ENCODE measurements around the gene MARCHF10. TPM values are rescaled to one million over a fixed set of nuclear protein-coding genes. Genes with fewer than 3 reads are reported as not detected.
A peak's percentile ranks its signal among the peaks of the same experiment; 100 is the strongest.

Gene MARCHF10, protein sequence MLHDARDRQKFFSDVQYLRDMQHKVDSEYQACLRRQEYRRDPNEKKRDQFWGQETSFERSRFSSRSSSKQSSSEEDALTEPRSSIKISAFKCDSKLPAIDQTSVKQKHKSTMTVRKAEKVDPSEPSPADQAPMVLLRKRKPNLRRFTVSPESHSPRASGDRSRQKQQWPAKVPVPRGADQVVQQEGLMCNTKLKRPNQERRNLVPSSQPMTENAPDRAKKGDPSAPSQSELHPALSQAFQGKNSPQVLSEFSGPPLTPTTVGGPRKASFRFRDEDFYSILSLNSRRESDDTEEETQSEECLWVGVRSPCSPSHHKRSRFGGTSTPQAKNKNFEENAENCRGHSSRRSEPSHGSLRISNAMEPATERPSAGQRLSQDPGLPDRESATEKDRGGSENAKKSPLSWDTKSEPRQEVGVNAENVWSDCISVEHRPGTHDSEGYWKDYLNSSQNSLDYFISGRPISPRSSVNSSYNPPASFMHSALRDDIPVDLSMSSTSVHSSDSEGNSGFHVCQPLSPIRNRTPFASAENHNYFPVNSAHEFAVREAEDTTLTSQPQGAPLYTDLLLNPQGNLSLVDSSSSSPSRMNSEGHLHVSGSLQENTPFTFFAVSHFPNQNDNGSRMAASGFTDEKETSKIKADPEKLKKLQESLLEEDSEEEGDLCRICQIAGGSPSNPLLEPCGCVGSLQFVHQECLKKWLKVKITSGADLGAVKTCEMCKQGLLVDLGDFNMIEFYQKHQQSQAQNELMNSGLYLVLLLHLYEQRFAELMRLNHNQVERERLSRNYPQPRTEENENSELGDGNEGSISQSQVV
- polyA plus RNA-seq (2012; ENCODE audit: insufficient read depth, insufficient read length, low read depth) = not detected

DNA sequence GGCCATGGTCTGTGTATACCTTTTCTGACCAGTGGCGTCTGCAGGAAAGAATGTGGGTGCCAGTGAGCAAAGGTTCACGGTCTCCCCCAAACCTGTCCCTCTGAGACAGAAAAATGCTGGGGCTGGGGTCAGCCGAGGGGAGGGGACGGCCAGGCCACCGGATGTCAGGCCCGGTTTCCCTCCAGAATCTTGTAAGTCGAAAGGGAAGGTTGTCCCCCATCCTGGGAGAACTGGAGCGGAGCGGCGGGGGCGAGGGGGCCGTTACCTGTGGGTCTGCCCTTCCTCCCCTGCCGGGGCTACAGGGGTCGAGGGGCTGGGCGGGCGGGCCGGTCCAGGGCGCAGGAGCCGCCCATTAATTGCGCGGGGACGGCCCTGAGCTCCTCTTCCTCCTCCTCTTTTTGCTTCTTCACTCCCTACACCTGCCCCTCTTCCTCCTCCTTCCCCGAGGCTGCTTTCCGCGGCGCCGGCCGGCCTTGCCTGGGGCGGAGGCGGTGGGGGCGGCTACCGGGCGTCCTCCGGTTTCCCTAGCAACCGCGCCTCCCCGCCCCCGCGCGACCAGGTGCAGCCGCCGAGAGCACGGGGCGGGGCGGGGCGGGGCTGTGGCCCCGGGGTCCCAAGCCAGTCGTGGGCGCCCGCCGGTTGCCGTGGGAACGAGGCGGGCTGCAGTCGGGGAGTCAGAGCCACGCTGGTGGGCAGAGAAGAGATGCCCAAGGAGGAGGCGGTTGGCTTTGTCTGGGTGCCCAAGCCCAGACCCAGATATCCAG lies at the start of gene MARCHF10:
Gene MARCHF10 (minus strand): TSS at position 503 of the 764 bp plus-strand sequence. CDS start 6,579 bp downstream, outside the sequence.
- no peaks in the 10 kb centered on the region for H3K27me3 ChIP-seq
- H3K9me3 ChIP-seq = no peaks in the 10 kb centered on the region
- H3K4me1 ChIP-seq = peaks cover 13% of the 10 kb centered on the region; the same call in 1 of the 2 replicates
- H3K36me3 ChIP-seq = no peaks in the 10 kb centered on the region; the same call in 1 of the 2 replicates
- DNase-seq = peak; percentile 85
- TF ChIP-seq, protein P1, sequence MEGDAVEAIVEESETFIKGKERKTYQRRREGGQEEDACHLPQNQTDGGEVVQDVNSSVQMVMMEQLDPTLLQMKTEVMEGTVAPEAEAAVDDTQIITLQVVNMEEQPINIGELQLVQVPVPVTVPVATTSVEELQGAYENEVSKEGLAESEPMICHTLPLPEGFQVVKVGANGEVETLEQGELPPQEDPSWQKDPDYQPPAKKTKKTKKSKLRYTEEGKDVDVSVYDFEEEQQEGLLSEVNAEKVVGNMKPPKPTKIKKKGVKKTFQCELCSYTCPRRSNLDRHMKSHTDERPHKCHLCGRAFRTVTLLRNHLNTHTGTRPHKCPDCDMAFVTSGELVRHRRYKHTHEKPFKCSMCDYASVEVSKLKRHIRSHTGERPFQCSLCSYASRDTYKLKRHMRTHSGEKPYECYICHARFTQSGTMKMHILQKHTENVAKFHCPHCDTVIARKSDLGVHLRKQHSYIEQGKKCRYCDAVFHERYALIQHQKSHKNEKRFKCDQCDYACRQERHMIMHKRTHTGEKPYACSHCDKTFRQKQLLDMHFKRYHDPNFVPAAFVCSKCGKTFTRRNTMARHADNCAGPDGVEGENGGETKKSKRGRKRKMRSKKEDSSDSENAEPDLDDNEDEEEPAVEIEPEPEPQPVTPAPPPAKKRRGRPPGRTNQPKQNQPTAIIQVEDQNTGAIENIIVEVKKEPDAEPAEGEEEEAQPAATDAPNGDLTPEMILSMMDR (IDR thresholded peaks at IDR 0.05; ENCODE audit: low read depth, low read length) = no peak
- peak within 1 kb of the TSS; percentile 46 for H3K4me3 ChIP-seq (ENCODE audit: low read depth, low read length)

DNA sequence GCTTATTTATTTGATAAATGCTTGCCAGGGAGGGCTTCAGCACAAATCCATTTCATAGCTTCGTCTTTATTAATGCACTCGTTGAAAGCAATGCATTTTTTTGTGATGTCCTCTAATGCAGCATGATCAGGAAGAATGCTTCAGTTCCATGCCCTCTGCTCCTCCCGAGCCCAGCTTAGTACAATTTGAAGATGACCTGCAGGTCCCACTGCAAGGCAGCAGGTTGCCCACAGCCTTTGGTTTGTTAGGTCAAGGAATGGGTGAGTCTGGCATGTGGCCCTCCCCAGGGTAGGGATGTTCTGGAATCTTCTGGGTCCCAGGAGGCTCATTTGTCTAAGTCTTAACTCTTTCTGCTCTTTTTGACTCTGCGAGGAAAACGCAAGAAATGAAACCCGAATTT lies 49.4 kb upstream of the MARCHF10 start:
- no peak for DNase-seq
- Histone ChIP-seq H3K27me3 (no peaks in the 10 kb centered on the region), H3K36me3 (no peaks in the 10 kb centered on the region), H3K4me3 (ENCODE audit: low read depth, low read length) (no peak overlapping the region), H3K4me1 (no peaks in the 10 kb centered on the region), H3K9me3 (no peaks in the 10 kb centered on the region)
- TF ChIP-seq, protein P1 (IDR thresholded peaks at IDR 0.05; ENCODE audit: low read depth, low read length) = no peak

DNA sequence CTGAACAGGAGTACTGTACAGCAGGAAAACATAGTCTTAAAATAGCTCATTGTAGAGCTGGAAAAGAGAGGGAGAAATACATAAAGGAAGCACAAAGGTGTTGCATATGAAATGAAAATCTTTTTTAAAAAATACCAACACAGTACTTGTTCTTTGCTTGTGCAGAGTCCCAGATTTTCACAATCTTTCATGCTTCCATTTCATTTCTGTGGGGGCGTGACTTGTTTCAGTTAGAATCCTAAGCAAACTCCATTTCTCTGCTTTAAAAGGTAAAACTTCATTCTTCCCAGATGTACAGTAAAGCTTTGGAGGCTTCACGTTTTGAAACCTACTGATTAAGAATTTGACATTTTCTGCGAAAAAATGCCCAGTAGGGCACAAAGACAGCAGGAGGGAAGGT lies 48.5 kb upstream of the MARCHF10 start:
- no peaks in the 10 kb centered on the region for H3K9me3 ChIP-seq
- no peak overlapping the region for H3K4me3 ChIP-seq (ENCODE audit: low read depth, low read length)
- H3K4me1 ChIP-seq = no peaks in the 10 kb centered on the region
- TF ChIP-seq, protein P1 (IDR thresholded peaks at IDR 0.05; ENCODE audit: low read depth, low read length) = no peak
- no peaks in the 10 kb centered on the region for H3K36me3 ChIP-seq
- H3K27me3 ChIP-seq = no peaks in the 10 kb centered on the region
- no peak for DNase-seq

DNA sequence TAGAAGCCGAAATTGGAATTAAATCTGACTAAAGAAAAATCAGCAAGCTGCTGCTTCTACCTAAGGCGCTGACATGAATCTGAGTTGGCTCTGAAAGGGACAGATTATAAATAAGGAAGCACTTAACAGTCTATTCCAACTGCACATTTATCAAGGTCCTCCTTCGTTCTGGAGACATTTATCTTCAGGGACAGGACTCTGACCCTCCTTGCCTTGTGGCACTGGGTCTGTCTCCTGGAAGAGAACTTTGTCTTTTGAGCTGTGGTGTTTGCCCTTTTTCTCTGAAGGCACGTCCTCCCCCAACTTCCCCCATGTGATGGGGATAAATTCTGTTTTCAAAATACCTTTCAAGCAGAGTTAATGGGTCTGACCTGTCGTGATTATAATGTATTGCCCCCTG lies 47.0 kb upstream of the MARCHF10 start:
- Histone ChIP-seq H3K9me3 (no peaks in the 10 kb centered on the region), H3K4me3 (ENCODE audit: low read depth, low read length) (no peak overlapping the region), H3K36me3 (no peaks in the 10 kb centered on the region), H3K27me3 (no peaks in the 10 kb centered on the region), H3K4me1 (no peaks in the 10 kb centered on the region)
- DNase-seq = no peak
- TF ChIP-seq, protein P1 (IDR thresholded peaks at IDR 0.05; ENCODE audit: low read depth, low read length) = no peak

DNA sequence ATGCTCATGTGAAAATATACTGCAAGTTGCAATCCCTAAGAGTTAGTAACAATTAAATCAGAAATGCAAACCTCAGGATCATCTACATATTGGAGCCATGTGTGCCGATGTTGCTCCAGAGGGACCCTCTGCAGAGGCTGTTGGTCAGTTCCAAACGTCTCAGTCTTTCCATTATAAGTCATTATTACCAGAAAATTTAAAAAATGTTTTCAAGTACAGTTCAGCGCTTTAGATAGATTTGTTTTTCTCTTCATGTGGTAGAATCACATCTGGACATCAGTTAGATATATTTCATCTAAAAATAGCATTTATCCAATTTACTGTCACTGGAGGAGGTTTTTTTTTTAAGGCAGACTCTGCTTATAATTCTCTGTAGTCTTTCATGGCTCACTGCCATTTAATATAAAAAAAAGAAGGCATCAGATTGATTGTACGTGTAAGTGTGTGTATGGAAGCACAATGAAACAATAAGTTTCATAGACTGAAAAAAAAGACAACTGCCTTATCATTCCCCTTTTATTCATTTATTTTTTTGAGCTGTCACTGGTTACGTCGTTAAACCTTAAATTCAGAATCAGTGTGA lies 46.1 kb upstream of the MARCHF10 start:
- Histone ChIP-seq H3K4me1 (no peaks in the 10 kb centered on the region), H3K27me3 (no peaks in the 10 kb centered on the region), H3K4me3 (ENCODE audit: low read depth, low read length) (no peak overlapping the region), H3K9me3 (no peaks in the 10 kb centered on the region), H3K36me3 (no peaks in the 10 kb centered on the region)
- DNase-seq = no peak
- TF ChIP-seq, protein P1 (IDR thresholded peaks at IDR 0.05; ENCODE audit: low read depth, low read length) = no peak
